Endothelial cell of umbilical vein (primary cell): ENCODE measurements around the gene DARS2. TPM values are rescaled to one million over a fixed set of nuclear protein-coding genes. Genes with fewer than 3 reads are reported as not detected.

Source experiments
- BruUV-seq: library from RNA; stranded (reverse); fragments of 400-500 nt; replicated peaks from 2 replicates; lab custom pipeline; 2021; lab: Mats Ljungman, UMichigan
- CTCF ChIA-PET: fragments of 300-600, 350-600 bp; sonication (Branson Sonifier 250); formaldehyde crosslinking; loops from one replicate; lab custom pipeline; 2021; ENCODE audit warnings: antibody characterized with exemption, inconsistent platforms; lab: Charles Lee
- POLR2A ChIA-PET: fragments of 300-600, 350-600 bp; sonication (Branson Sonifier 250); formaldehyde crosslinking; loops from one replicate; lab custom pipeline; 2021; ENCODE audit warnings: antibody characterized with exemption, inconsistent platforms; lab: Charles Lee
- DNase-seq: peaks from one replicate; pipeline ENCODE4 v3.0.0-alpha.2; 2011; ENCODE audit warnings: low read depth, low spot score
- FAIRE-seq: peaks from 2 replicates; lab custom pipeline; 2011; peaks lifted over from hg19 to GRCh38; lab: Jason Lieb, UNC
- H2AFZ ChIP-seq: 2 replicates; pipeline ENCODE4 v1.6.0; 2012; ENCODE audit warnings: low read depth, low read length, control low read depth, inconsistent platforms
- H3K27ac ChIP-seq: 2 replicates; pipeline ENCODE4 v1.5.1; 2011; ENCODE audit warnings: low read depth, mild to moderate bottlenecking, control low read depth, low read length, moderate library complexity; ENCODE audit not compliant: insufficient read depth
- H3K27me3 ChIP-seq, 2 experiments: 2 replicates each; pipeline versions ENCODE4 v1.6.0 to v1.6.1; 2011; ENCODE audit warnings: low read length in 2 of 2, mixed read lengths in 1 of 2; ENCODE audit not compliant: control insufficient read depth in 2 of 2, insufficient read depth in 2 of 2
- H3K36me3 ChIP-seq, 2 experiments: 2 replicates in 1 of 2; 3 replicates in 1 of 2; pipeline ENCODE4 v1.5.1; 2011; ENCODE audit warnings: low read length in 2 of 2, mild to moderate bottlenecking in 1 of 2, moderate library complexity in 1 of 2; ENCODE audit not compliant: control insufficient read depth in 2 of 2, insufficient read depth in 2 of 2; ENCODE audit errors: extremely low read depth in 1 of 2
- H3K4me1 ChIP-seq: 3 replicates; pipeline ENCODE4 v1.5.1; 2011; ENCODE audit warnings: mild to moderate bottlenecking, low read length; ENCODE audit not compliant: control insufficient read depth, insufficient read depth; ENCODE audit errors: extremely low read depth
- H3K4me2 ChIP-seq: 2 replicates; pipeline ENCODE4 v1.6.1; 2011; ENCODE audit warnings: low read length, control low read depth, mixed read lengths; ENCODE audit not compliant: insufficient read depth
- H3K4me3 ChIP-seq, 3 experiments: fragments of 200-600 bp in 1 of 3; sonication (generic), shearing (Covaris generic) in 1 of 3; replicated peaks in 1 of 3; 2 replicates each; pipeline ENCODE4 v1.5.1; 2011 to 2016; ENCODE audit warnings: control low read depth in 3 of 3, low read length in 3 of 3, mild to moderate bottlenecking in 2 of 3, inconsistent platforms in 1 of 3, low read depth in 1 of 3, moderate library complexity in 1 of 3; ENCODE audit not compliant: insufficient read depth in 1 of 3
- H3K79me2 ChIP-seq: 2 replicates; pipeline ENCODE4 v1.6.0; 2012; ENCODE audit warnings: low read length, inconsistent platforms; ENCODE audit not compliant: control insufficient read depth, insufficient read depth
- H3K9ac ChIP-seq: replicated peaks from 2 replicates; pipeline ENCODE3; 2011; ENCODE audit warnings: low read length, control low read depth; ENCODE audit not compliant: insufficient read depth; ENCODE audit errors: extremely low read depth
- H3K9me1 ChIP-seq: replicated peaks from 3 replicates; pipeline ENCODE4 v1.6.0; 2011; ENCODE audit warnings: mild to moderate bottlenecking, low read length; ENCODE audit not compliant: control insufficient read depth, insufficient read depth; ENCODE audit errors: extremely low read depth
- H3K9me3 ChIP-seq: replicated peaks from 2 replicates; pipeline ENCODE4 v1.5.1; 2012; ENCODE audit warnings: low read length, inconsistent platforms; ENCODE audit not compliant: control insufficient read depth, insufficient read depth
- H4K20me1 ChIP-seq: replicated peaks from 2 replicates; pipeline ENCODE3; 2011; ENCODE audit warnings: mild to moderate bottlenecking, low read length; ENCODE audit not compliant: control insufficient read depth, insufficient read depth; ENCODE audit errors: extremely low read depth
- EZH2 ChIP-seq: IDR thresholded peaks from 2 replicates; pipeline ENCODE4 v1.6.1; 2012; ENCODE audit warnings: borderline replicate concordance, low read depth, mild to moderate bottlenecking, moderate library complexity, low read length, inconsistent platforms; ENCODE audit not compliant: severe bottlenecking
- FOS ChIP-seq: IDR thresholded peaks from 2 replicates; pipeline ENCODE4 v1.6.1; 2011; ENCODE audit warnings: mild to moderate bottlenecking, low read length, moderate library complexity, borderline replicate concordance; ENCODE audit not compliant: insufficient read depth
- GATA2 ChIP-seq: IDR thresholded peaks from 2 replicates; pipeline ENCODE4 v1.7.0; 2011; ENCODE audit warnings: low read depth, mild to moderate bottlenecking, moderate library complexity, mixed read lengths, low read length; ENCODE audit not compliant: insufficient read length, insufficient read depth
- JUN ChIP-seq: IDR thresholded peaks from 2 replicates; pipeline ENCODE4 v1.6.1; 2011; ENCODE audit warnings: borderline replicate concordance, low read depth; ENCODE audit not compliant: insufficient read length, insufficient read depth
- MAX ChIP-seq: IDR thresholded peaks from 2 replicates; pipeline ENCODE4 v1.6.1; 2011; ENCODE audit not compliant: insufficient read depth, insufficient read length
- MYC ChIP-seq: IDR thresholded peaks from one replicate; pipeline ENCODE4 v1.6.1; 2011; ENCODE audit warnings: mild to moderate bottlenecking, low read depth, low read length
- POLR2A ChIP-seq: IDR thresholded peaks from 2 replicates; pipeline ENCODE4 v1.6.1; 2012; ENCODE audit warnings: low read depth, mild to moderate bottlenecking, control low read depth, low read length
- POLR2AphosphoS5 ChIP-seq: IDR thresholded peaks from 2 replicates; pipeline ENCODE4 v1.6.1; 2012; ENCODE audit warnings: low read depth, mild to moderate bottlenecking, control low read depth, low read length, moderate library complexity; ENCODE audit not compliant: insufficient read depth
- dilution Hi-C: fragments of 300-500 bp; cut with MboI; formaldehyde crosslinking; loops from one replicate; pipeline ENCODE4 v1.15.0; 2019; ENCODE audit warnings: low sequenced_read_pairs; ENCODE audit not compliant: extremely low pct_ligation_motif_present
- intact Hi-C: fragments of 100-400 bp; cut with micrococcal nuclease; formaldehyde crosslinking; loops from one replicate; pipeline ENCODE4 v1.10.0; 2022
- polyA plus RNA-seq, 4 experiments: library from polyadenylated mRNA; depleted of rRNA in 3 of 4; stranded (reverse) in 3 of 4; unstranded in 1 of 4; fragments of >200 nt; gene quantifications; 2 replicates each; pipeline versions ENCODE4 v1.2.1 to v1.2.3, GENCODE V29; 2011 to 2012; ENCODE audit warnings: missing spikeins in 1 of 4
- total RNA-seq: library from RNA; stranded (reverse); gene quantifications from 2 replicates; pipeline ENCODE4 v1.2.3, GENCODE V29; 2021
- TF ChIP-seq, protein P1 (sequence below), 2 donors: IDR thresholded peaks; 1 replicate in 1 of 2; 2 replicates in 1 of 2; pipeline ENCODE4 v1.5.1; 2011; ENCODE audit warnings: low read length in 2 of 2, mild to moderate bottlenecking in 2 of 2, moderate library complexity in 2 of 2, control low read depth in 1 of 2, inconsistent platforms in 1 of 2, low read depth in 1 of 2; ENCODE audit not compliant: insufficient read depth in 1 of 2; ENCODE audit errors: extremely low read depth in 1 of 2

DARS2 gene
- total and polyA plus RNA-seq, 2 donors (not counting 3 experiments of a cell fraction or from before 2014, with no cell fraction given): 17.4 to 33.6 TPM

DNA sequence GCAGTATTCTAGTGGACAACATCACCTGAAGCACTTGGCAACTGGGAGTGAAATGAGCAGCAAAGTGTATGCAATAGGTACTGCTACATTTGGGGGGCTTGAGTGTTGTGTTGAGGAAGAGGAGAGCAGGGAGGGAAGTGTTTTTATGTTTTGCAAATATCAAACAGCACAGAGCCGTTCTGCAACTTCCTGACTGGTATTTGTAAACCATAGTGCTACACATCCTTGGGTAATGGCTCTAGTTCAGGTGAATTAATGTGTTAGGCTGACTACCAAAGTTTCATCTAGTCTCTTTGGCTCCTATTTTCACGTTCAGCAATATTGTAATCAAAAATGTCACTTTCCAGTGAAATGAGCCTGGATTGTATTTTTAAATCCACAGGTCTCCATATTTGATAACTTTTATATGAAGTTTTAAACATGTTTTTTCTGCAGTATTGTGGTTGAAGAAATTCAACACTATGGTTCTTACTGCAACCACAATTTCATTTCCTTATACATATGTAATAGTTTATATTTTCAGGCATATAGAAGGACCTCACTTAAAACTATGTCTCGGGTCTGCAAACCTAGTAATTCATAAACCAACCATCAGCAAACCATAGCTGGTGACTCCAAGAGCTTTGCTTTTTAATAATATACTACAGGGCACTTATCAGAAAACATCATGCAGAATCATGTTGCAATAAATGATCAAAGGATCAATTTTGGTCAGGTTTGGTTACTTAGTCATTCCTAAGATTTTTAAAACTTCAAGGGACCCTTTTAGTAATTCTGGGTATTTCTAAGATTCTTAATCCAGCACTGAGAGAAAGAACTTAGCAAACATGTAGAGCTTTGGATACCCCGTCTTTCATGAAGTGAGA is 62.5 kb downstream of the DARS2 start:
- Histone ChIP-seq H3K79me2 (no peaks in the 10 kb centered on the region), H4K20me1 (no peaks in the 10 kb centered on the region), H3K4me3 (no peak overlapping the region), H3K36me3 (peaks cover 0 to 7% of the 10 kb centered on the region in 2 experiments), H2AFZ (no peak overlapping the region), H3K9me1 (no peaks in the 10 kb centered on the region), H3K27me3 (no peaks in the 10 kb centered on the region), H3K27ac (no peak overlapping the region), H3K9ac (no peak overlapping the region), H3K4me2 (no peak overlapping the region), H3K9me3 (no peaks in the 10 kb centered on the region), H3K4me1 (no peaks in the 10 kb centered on the region)
- TF ChIP-seq EZH2 (no peak), MYC (no peak), GATA2 (no peak), MAX (no peak), POLR2AphosphoS5 (no peak), POLR2A (no peak), FOS (no peak), JUN (no peak)
- TF ChIP-seq, protein P1, sequence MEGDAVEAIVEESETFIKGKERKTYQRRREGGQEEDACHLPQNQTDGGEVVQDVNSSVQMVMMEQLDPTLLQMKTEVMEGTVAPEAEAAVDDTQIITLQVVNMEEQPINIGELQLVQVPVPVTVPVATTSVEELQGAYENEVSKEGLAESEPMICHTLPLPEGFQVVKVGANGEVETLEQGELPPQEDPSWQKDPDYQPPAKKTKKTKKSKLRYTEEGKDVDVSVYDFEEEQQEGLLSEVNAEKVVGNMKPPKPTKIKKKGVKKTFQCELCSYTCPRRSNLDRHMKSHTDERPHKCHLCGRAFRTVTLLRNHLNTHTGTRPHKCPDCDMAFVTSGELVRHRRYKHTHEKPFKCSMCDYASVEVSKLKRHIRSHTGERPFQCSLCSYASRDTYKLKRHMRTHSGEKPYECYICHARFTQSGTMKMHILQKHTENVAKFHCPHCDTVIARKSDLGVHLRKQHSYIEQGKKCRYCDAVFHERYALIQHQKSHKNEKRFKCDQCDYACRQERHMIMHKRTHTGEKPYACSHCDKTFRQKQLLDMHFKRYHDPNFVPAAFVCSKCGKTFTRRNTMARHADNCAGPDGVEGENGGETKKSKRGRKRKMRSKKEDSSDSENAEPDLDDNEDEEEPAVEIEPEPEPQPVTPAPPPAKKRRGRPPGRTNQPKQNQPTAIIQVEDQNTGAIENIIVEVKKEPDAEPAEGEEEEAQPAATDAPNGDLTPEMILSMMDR (IDR thresholded peaks at IDR 0.05; ENCODE audit: extremely low read depth in 1 of 2, insufficient read depth in 1 of 2, low read depth in 1 of 2, low read length in 2 of 2): no peak
- POLR2A ChIA-PET: no interaction called here
- dilution Hi-C loops (no loop called here), intact Hi-C loops (no loop called here)
- no peak for DNase-seq
- FAIRE-seq: peak; percentile 4
- no TSS peak for BruUV-seq
- CTCF ChIA-PET: no interaction called here
